Erythroblast (primary cell): Measurements from ENCODE around the gene HLCS.

Experiments used
- GATA1 ChIP-seq: IDR thresholded peaks from 2 replicates; pipeline ENCODE4 v1.6.1; 2011; ENCODE audit warnings: low read depth, mild to moderate bottlenecking, control low read depth, low read length, moderate library complexity
- POLR2A ChIP-seq: IDR thresholded peaks from 2 replicates; pipeline ENCODE4 v1.6.1; 2011; ENCODE audit warnings: mild to moderate bottlenecking, low read length

- TF ChIP-seq POLR2A (no peak), GATA1 (no peak)
These were observed 265.3 kb downstream of the HLCS start for GRCh38 chr21:36700971-36701755.
